ENCODE measurements around the gene EFS. TPM values are rescaled to one million over a fixed set of nuclear protein-coding genes. Genes with fewer than 3 reads are reported as not detected.
"Not testable (repeated sequence)": the region's sequence is repeated elsewhere in the genome, so short reads cannot be mapped to it uniquely, and the experiment has no call there.

The EFS gene
- total RNA-seq, 1 experiment from 2014 or later = 0.14 TPM

- Mint-ChIP-seq H3K36me3 (ENCODE audit: insufficient read depth, unreplicated experiment) (no peaks in the 10 kb centered on the region), H3K9me3 (ENCODE audit: unreplicated experiment) (no peaks in the 10 kb centered on the region), H3K4me1 (ENCODE audit: low read depth, unreplicated experiment) (no peaks in the 10 kb centered on the region), H3K27me3 (ENCODE audit: insufficient read depth, unreplicated experiment) (peaks cover 3% of the 10 kb centered on the region), H3K4me3 (ENCODE audit: unreplicated experiment) (no peak overlapping the region), H3K27ac (ENCODE audit: unreplicated experiment) (no peak overlapping the region)
- intact Hi-C loops (cut with micrococcal nuclease; ENCODE audit: unreplicated experiment) = no loop called here
- Histone ChIP-seq H3K4me1 (no peaks in the 10 kb centered on the region), H3K36me3 (ENCODE audit: control insufficient read depth, insufficient read depth, low read length) (no peaks in the 10 kb centered on the region), H3K9me3 (no peaks in the 10 kb centered on the region), H3K4me3 (ENCODE audit: low read depth, low read length) (no peak overlapping the region), H3K27me3 (replicated peaks; ENCODE audit: control insufficient read depth, insufficient read depth, low read length) (no peaks in the 10 kb centered on the region; the same call in 1 of the 2 replicates)
- ChIA-PET POLR2A (no interaction called here), CTCF (interaction anchor here (0.7 kb wide), 1 partner anchor 81 kb away, joined by 3 read pairs; no protein-coding TSS in a partner anchor)
- TF ChIP-seq, protein P1, sequence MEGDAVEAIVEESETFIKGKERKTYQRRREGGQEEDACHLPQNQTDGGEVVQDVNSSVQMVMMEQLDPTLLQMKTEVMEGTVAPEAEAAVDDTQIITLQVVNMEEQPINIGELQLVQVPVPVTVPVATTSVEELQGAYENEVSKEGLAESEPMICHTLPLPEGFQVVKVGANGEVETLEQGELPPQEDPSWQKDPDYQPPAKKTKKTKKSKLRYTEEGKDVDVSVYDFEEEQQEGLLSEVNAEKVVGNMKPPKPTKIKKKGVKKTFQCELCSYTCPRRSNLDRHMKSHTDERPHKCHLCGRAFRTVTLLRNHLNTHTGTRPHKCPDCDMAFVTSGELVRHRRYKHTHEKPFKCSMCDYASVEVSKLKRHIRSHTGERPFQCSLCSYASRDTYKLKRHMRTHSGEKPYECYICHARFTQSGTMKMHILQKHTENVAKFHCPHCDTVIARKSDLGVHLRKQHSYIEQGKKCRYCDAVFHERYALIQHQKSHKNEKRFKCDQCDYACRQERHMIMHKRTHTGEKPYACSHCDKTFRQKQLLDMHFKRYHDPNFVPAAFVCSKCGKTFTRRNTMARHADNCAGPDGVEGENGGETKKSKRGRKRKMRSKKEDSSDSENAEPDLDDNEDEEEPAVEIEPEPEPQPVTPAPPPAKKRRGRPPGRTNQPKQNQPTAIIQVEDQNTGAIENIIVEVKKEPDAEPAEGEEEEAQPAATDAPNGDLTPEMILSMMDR (IDR thresholded peaks at IDR 0.05; ENCODE audit: insufficient read depth in 1 of 2, low read depth in 1 of 2, low read length in 1 of 2, severe bottlenecking in 1 of 2, unreplicated experiment in 1 of 2) = no peak
- no TSS peak for BruUV-seq (replicated peaks)
- DNase-seq = no peak
Measured at GRCh38 chr14:23396781-23397407, 31.9 kb upstream of the EFS start.

DNA sequence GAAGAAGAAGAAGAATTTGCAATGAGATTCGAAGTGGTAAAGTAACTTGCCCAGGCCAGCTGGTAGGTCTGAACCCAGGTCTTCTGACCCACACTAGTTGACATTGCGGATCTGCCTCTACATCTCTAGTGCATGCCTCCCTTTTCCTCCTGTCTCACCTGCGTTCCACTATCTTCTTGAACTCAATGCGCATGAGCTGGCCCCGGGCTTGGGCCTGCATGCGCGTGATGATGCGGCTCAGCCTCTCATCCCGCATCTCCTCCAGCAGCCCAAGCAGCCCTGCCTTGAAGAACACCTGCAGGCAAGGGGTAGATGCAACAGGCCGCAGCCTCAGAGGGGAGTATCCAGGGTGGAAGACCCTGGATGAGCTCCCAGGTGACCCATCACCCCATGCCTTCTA, 31.2 kb upstream of the EFS start:
- POLR2A ChIA-PET = no interaction called here
- no peak for DNase-seq

DNA sequence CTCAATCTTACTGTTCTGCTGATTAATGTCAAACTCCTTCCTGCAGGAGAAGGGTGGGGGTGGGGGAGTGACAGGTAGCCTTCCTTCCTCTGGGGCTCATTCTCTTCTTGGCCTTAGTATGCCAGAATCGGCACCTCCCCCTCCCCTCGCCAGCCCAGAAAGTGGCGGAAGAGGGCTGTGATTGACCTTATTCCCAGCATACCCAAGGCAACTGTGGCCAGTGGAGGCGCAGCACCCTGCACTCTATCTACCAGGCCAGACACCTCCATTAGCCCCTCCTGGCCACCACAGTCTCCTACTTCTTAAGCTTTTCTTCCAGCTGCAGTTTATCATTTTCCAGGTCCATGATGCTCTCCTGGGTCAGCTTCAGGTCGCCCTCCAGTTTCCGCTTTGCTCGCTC, 27.6 kb upstream of the EFS start:
- peaks cover 20% of the 10 kb centered on the region for H3K27me3 Mint-ChIP-seq (ENCODE audit: insufficient read depth, unreplicated experiment)
- Histone ChIP-seq H3K4me1 (no peaks in the 10 kb centered on the region), H3K27me3 (replicated peaks; ENCODE audit: control insufficient read depth, insufficient read depth, low read length) (no peaks in the 10 kb centered on the region; the same call in 1 of the 2 replicates), H3K36me3 (ENCODE audit: control insufficient read depth, insufficient read depth, low read length) (no peaks in the 10 kb centered on the region), H3K4me3 (ENCODE audit: low read depth, low read length) (no peak overlapping the region), H3K9me3 (no peaks in the 10 kb centered on the region)
- BruUV-seq (replicated peaks) = no TSS peak
- TF ChIP-seq, protein P1 (IDR thresholded peaks at IDR 0.05; ENCODE audit: insufficient read depth in 1 of 2, low read depth in 1 of 2, low read length in 1 of 2, severe bottlenecking in 1 of 2, unreplicated experiment in 1 of 2) = no peak
- H3K36me3 Mint-ChIP-seq (ENCODE audit: insufficient read depth, unreplicated experiment) = no peaks in the 10 kb centered on the region
- no peak overlapping the region for H3K27ac Mint-ChIP-seq (ENCODE audit: unreplicated experiment)
- H3K4me1 Mint-ChIP-seq (ENCODE audit: low read depth, unreplicated experiment) = no peaks in the 10 kb centered on the region
- H3K9me3 Mint-ChIP-seq (ENCODE audit: unreplicated experiment) = no peaks in the 10 kb centered on the region
- H3K4me3 Mint-ChIP-seq (ENCODE audit: unreplicated experiment) = no peak overlapping the region
- ChIA-PET POLR2A (no interaction called here), CTCF (no interaction called here)
- intact Hi-C loops (cut with micrococcal nuclease; ENCODE audit: unreplicated experiment) = no loop called here
- no peak for DNase-seq

More for the DNA sequence above, 31.2 kb upstream of the EFS start:
- H3K4me3 Mint-ChIP-seq (ENCODE audit: unreplicated experiment) = no peak overlapping the region
- CTCF ChIA-PET = no interaction called here
- H3K27ac Mint-ChIP-seq (ENCODE audit: unreplicated experiment) = no peak overlapping the region
- no peaks in the 10 kb centered on the region for H3K4me1 Mint-ChIP-seq (ENCODE audit: low read depth, unreplicated experiment)
- no peaks in the 10 kb centered on the region for H3K36me3 Mint-ChIP-seq (ENCODE audit: insufficient read depth, unreplicated experiment)
- H3K4me1 ChIP-seq = no peaks in the 10 kb centered on the region
- intact Hi-C loops (cut with micrococcal nuclease; ENCODE audit: unreplicated experiment) = no loop called here
- BruUV-seq (replicated peaks) = no TSS peak
- H3K9me3 ChIP-seq = no peaks in the 10 kb centered on the region
- peaks cover 5% of the 10 kb centered on the region for H3K27me3 Mint-ChIP-seq (ENCODE audit: insufficient read depth, unreplicated experiment)
- no peaks in the 10 kb centered on the region; the same call in 1 of the 2 replicates for H3K27me3 ChIP-seq (replicated peaks; ENCODE audit: control insufficient read depth, insufficient read depth, low read length)
- no peaks in the 10 kb centered on the region for H3K36me3 ChIP-seq (ENCODE audit: control insufficient read depth, insufficient read depth, low read length)
- H3K9me3 Mint-ChIP-seq (ENCODE audit: unreplicated experiment) = no peaks in the 10 kb centered on the region
- TF ChIP-seq, protein P1 (IDR thresholded peaks at IDR 0.05; ENCODE audit: insufficient read depth in 1 of 2, low read depth in 1 of 2, low read length in 1 of 2, severe bottlenecking in 1 of 2, unreplicated experiment in 1 of 2) = no peak
- no peak overlapping the region for H3K4me3 ChIP-seq (ENCODE audit: low read depth, low read length)

- intact Hi-C loops (cut with micrococcal nuclease; ENCODE audit: unreplicated experiment) = loop anchor here (10.0 kb wide), 1 partner anchor 265 kb away; no protein-coding TSS in a partner anchor
- DNase-seq = not testable (repeated sequence)
Measured at GRCh38 chr14:23389871-23390270, 24.9 kb upstream of the EFS start.

More at GRCh38 chr14:23389871-23390270, 24.9 kb upstream of the EFS start:
- H3K9me3 ChIP-seq; H3K9me3 Mint-ChIP-seq (ENCODE audit: unreplicated experiment); H3K4me1 ChIP-seq; H3K36me3 Mint-ChIP-seq (ENCODE audit: insufficient read depth, unreplicated experiment); BruUV-seq (replicated peaks); H3K27ac Mint-ChIP-seq (ENCODE audit: unreplicated experiment); H3K4me3 Mint-ChIP-seq (ENCODE audit: unreplicated experiment); H3K4me1 Mint-ChIP-seq (ENCODE audit: low read depth, unreplicated experiment); POLR2A ChIA-PET; H3K36me3 ChIP-seq (ENCODE audit: control insufficient read depth, insufficient read depth, low read length); H3K27me3 ChIP-seq (replicated peaks; ENCODE audit: control insufficient read depth, insufficient read depth, low read length); H3K4me3 ChIP-seq (ENCODE audit: low read depth, low read length); CTCF ChIA-PET: not testable (repeated sequence)
- peaks cover 25% of the 10 kb centered on the region for H3K27me3 Mint-ChIP-seq (ENCODE audit: insufficient read depth, unreplicated experiment)
